Ascending aorta (tissue), 2 donors: ENCODE results near the gene OSCP1. TPM values are rescaled to one million over a fixed set of nuclear protein-coding genes. Genes with fewer than 3 reads are reported as not detected.

Experiments used
- DNase-seq, 2 donors: peaks; one replicate each; pipeline ENCODE4 v3.0.0-alpha.2; 2019; ENCODE audit warnings: low spot score in 2 of 2
- H3K27ac ChIP-seq, 2 donors: fragments of 200-600 bp; sonication (generic); one replicate each; pipeline ENCODE4 v1.5.1; 2016 to 2017; ENCODE audit warnings: mild to moderate bottlenecking in 1 of 2
- H3K27me3 ChIP-seq: fragments of 200-600 bp; sonication (generic); one replicate; pipeline ENCODE4 v1.5.1; 2017
- H3K36me3 ChIP-seq, 2 donors: fragments of 200-600 bp; sonication (generic); one replicate each; pipeline ENCODE4 v1.5.1; 2016
- H3K4me1 ChIP-seq, 2 donors: fragments of 200-600 bp; sonication (generic); one replicate each; pipeline ENCODE4 v1.5.1; 2016 to 2017; ENCODE audit warnings: mild to moderate bottlenecking in 1 of 2
- H3K4me3 ChIP-seq, 2 donors: fragments of 200-600 bp; sonication (generic); one replicate each; pipeline ENCODE4 v1.5.1; 2016 to 2017; ENCODE audit warnings: mild to moderate bottlenecking in 1 of 2
- H3K9me3 ChIP-seq, 2 donors: fragments of 200-600 bp; sonication (generic); one replicate each; pipeline ENCODE4 v1.5.1; 2016
- CTCF ChIP-seq, 3 experiments: fragments of 200-600 bp in 2 of 3; fragments of 450-650 bp in 1 of 3; sonication (generic) in 2 of 3; IDR thresholded peaks; one replicate each; pipeline ENCODE4 v1.5.1; 2016 to 2019; ENCODE audit warnings: antibody characterized with exemption in 3 of 3, mild to moderate bottlenecking in 1 of 3, moderate library complexity in 1 of 3
- intact Hi-C: fragments of 100-400 bp; cut with DNase I; formaldehyde crosslinking; loops from one replicate; pipeline ENCODE4 v1.15.1; 2023
- total RNA-seq: library from RNA; depleted of rRNA; stranded (reverse); fragments of >200 nt; gene quantifications from one replicate; pipeline ENCODE4 v1.1.0, GENCODE V29; 2016

Gene OSCP1
- total RNA-seq, 1 donor from 2014 or later = 10.6 TPM

- H3K9me3 ChIP-seq = no peaks in the 10 kb centered on the region
- no peaks in the 10 kb centered on the region for H3K4me1 ChIP-seq
- H3K36me3 ChIP-seq = peaks cover 2 to 9% of the 10 kb centered on the region in 2 donors
- H3K27ac ChIP-seq = no peak overlapping the region
- TF ChIP-seq CTCF (IDR thresholded peaks at IDR 0.05) = no peak
- H3K4me3 ChIP-seq = no peak overlapping the region
- DNase-seq = no peak
- intact Hi-C loops = no loop called here
- no peaks in the 10 kb centered on the region for H3K27me3 ChIP-seq
Observed at GRCh38 chr1:36440044-36440443, 10.2 kb downstream of the OSCP1 start.

GRCh38 chr1:36438715-36439114 is 11.5 kb downstream of the OSCP1 start:
- H3K27me3 ChIP-seq = no peaks in the 10 kb centered on the region
- H3K27ac ChIP-seq = no peak overlapping the region
- no peak overlapping the region for H3K4me3 ChIP-seq
- H3K36me3 ChIP-seq = peaks cover 2 to 9% of the 10 kb centered on the region in 2 donors
- H3K4me1 ChIP-seq = no peaks in the 10 kb centered on the region
- H3K9me3 ChIP-seq = no peaks in the 10 kb centered on the region
- TF ChIP-seq CTCF (IDR thresholded peaks at IDR 0.05) = no peak
- intact Hi-C loops = no loop called here
- no peak for DNase-seq

- no peaks in the 10 kb centered on the region for H3K4me1 ChIP-seq
- H3K27ac ChIP-seq = no peak overlapping the region
- H3K9me3 ChIP-seq = no peaks in the 10 kb centered on the region
- intact Hi-C loops = no loop called here
- H3K36me3 ChIP-seq = peaks cover 2 to 12% of the 10 kb centered on the region in 2 donors
- H3K27me3 ChIP-seq = no peaks in the 10 kb centered on the region
- no peak for TF ChIP-seq CTCF (IDR thresholded peaks at IDR 0.05)
- no peak for DNase-seq
- no peak overlapping the region for H3K4me3 ChIP-seq
Observed at GRCh38 chr1:36436821-36437220, 13.4 kb downstream of the OSCP1 start.

GRCh38 chr1:36433102-36433501 is 17.1 kb downstream of the OSCP1 start:
- intact Hi-C loops = no loop called here
- H3K4me3 ChIP-seq = no peak overlapping the region
- DNase-seq = no peak
- H3K27me3 ChIP-seq = no peaks in the 10 kb centered on the region
- no peak overlapping the region for H3K27ac ChIP-seq
- no peak for TF ChIP-seq CTCF (IDR thresholded peaks at IDR 0.05)
- H3K36me3 ChIP-seq = peaks cover 2 to 19% of the 10 kb centered on the region in 2 donors
- H3K4me1 ChIP-seq = no peaks in the 10 kb centered on the region
- H3K9me3 ChIP-seq = no peaks in the 10 kb centered on the region

GRCh38 chr1:36432616-36433015 is 17.6 kb downstream of the OSCP1 start:
- intact Hi-C loops = no loop called here
- Histone ChIP-seq H3K27ac (no peak overlapping the region), H3K9me3 (no peaks in the 10 kb centered on the region), H3K27me3 (no peaks in the 10 kb centered on the region), H3K36me3 (peaks cover 2 to 15% of the 10 kb centered on the region in 2 donors), H3K4me3 (no peak overlapping the region), H3K4me1 (no peaks in the 10 kb centered on the region)
- DNase-seq = no peak
- no peak for TF ChIP-seq CTCF (IDR thresholded peaks at IDR 0.05)

- no peaks in the 10 kb centered on the region for H3K4me1 ChIP-seq
- TF ChIP-seq CTCF (IDR thresholded peaks at IDR 0.05) = no peak
- no peak for DNase-seq
- intact Hi-C loops = no loop called here
- H3K4me3 ChIP-seq = no peak overlapping the region
- H3K27ac ChIP-seq = no peak overlapping the region
- peaks cover 11 to 12% of the 10 kb centered on the region in 2 donors for H3K36me3 ChIP-seq
- no peaks in the 10 kb centered on the region for H3K9me3 ChIP-seq
- H3K27me3 ChIP-seq = no peaks in the 10 kb centered on the region
Observed at GRCh38 chr1:36425791-36426190, 24.5 kb downstream of the OSCP1 start.
